MCF 10A (cell line): ENCODE results near the gene FOCAD. TPM values are rescaled to one million over a fixed set of nuclear protein-coding genes. Genes with fewer than 3 reads are reported as not detected.

ENCODE experiments used
- BruUV-seq: library from RNA; stranded (reverse); fragments of 400-500 nt; replicated peaks from 2 replicates; lab custom pipeline; 2021; lab: Mats Ljungman, UMichigan
- CTCF ChIA-PET: fragments of 300-600 bp; sonication (Branson Sonifier 250); formaldehyde crosslinking; extraction: SDS; loops from one replicate; lab custom pipeline; 2021; ENCODE audit warnings: antibody characterized with exemption, inconsistent platforms; lab: Yijun Ruan, JAX
- POLR2A ChIA-PET: fragments of 300-600, 350-650 bp; sonication (Branson Sonifier 250); formaldehyde crosslinking; extraction: SDS; loops from one replicate; lab custom pipeline; 2020; ENCODE audit warnings: antibody characterized with exemption, inconsistent platforms; lab: Yijun Ruan, JAX
- DNase-seq: peaks from one replicate; pipeline ENCODE4 v3.0.0-alpha.2; 2018; ENCODE audit not compliant: unreplicated experiment
- H3K27ac Mint-ChIP-seq: one replicate; pipeline ENCODE4 v1.8.0; 2022; ENCODE audit warnings: mild to moderate bottlenecking, low read depth, mixed read lengths; ENCODE audit not compliant: unreplicated experiment
- H3K27me3 Mint-ChIP-seq: one replicate; pipeline ENCODE4 v1.8.0; 2022; ENCODE audit warnings: mixed read lengths; ENCODE audit not compliant: insufficient read depth, unreplicated experiment
- H3K36me3 Mint-ChIP-seq: one replicate; pipeline ENCODE4 v1.8.0; 2022; ENCODE audit warnings: mild to moderate bottlenecking, moderate library complexity, mixed read lengths; ENCODE audit not compliant: insufficient read depth, unreplicated experiment
- H3K4me1 Mint-ChIP-seq: one replicate; pipeline ENCODE4 v1.8.0; 2022; ENCODE audit warnings: mixed read lengths; ENCODE audit not compliant: insufficient read depth, unreplicated experiment
- H3K4me3 Mint-ChIP-seq: one replicate; pipeline ENCODE4 v1.8.0; 2022; ENCODE audit warnings: mild to moderate bottlenecking, moderate library complexity, mixed read lengths; ENCODE audit not compliant: unreplicated experiment
- H3K9me3 Mint-ChIP-seq: one replicate; pipeline ENCODE4 v1.8.0; 2022; ENCODE audit warnings: mixed read lengths; ENCODE audit not compliant: unreplicated experiment
- CTCF ChIP-seq: fragments of 200-600 bp; IDR thresholded peaks from one replicate; pipeline ENCODE4 v1.8.0; 2022; ENCODE audit warnings: antibody characterized with exemption, mild to moderate bottlenecking; ENCODE audit not compliant: unreplicated experiment
- intact Hi-C: fragments of 100-400 bp; cut with micrococcal nuclease; formaldehyde crosslinking; loops from 2 replicates; pipeline ENCODE4 v1.14.1; 2022
- total RNA-seq: library from RNA; stranded (reverse); gene quantifications from 2 replicates; pipeline ENCODE4 v1.2.3, GENCODE V29; 2022

The FOCAD gene
- total RNA-seq, 1 experiment from 2014 or later, result 20.7 TPM

GRCh38 chr9:20848490-20848889, 164.4 kb downstream of the FOCAD start:
- Mint-ChIP-seq H3K27me3 (no peaks in the 10 kb centered on the region), H3K36me3 (peaks cover 6% of the 10 kb centered on the region), H3K4me3 (no peak overlapping the region), H3K4me1 (no peaks in the 10 kb centered on the region), H3K9me3 (no peaks in the 10 kb centered on the region), H3K27ac (no peak overlapping the region)
- intact Hi-C loops, result no loop called here
- ChIA-PET CTCF (no interaction called here), POLR2A (no interaction called here)
- no peak for DNase-seq
- no peak for TF ChIP-seq CTCF
- BruUV-seq, result no TSS peak

- Mint-ChIP-seq H3K36me3 (no peaks in the 10 kb centered on the region), H3K4me3 (no peak overlapping the region), H3K27ac (no peak overlapping the region), H3K4me1 (no peaks in the 10 kb centered on the region), H3K9me3 (peaks cover 17% of the 10 kb centered on the region), H3K27me3 (no peaks in the 10 kb centered on the region)
- ChIA-PET POLR2A (no interaction called here), CTCF (interaction anchor here (1.0 to 1.2 kb wide), 2 partner anchors 22 to 30 kb away, joined by 3 to 4 read pairs; no protein-coding TSS in a partner anchor)
- intact Hi-C loops, result no loop called here
- no peak for TF ChIP-seq CTCF
- BruUV-seq, result no TSS peak
- DNase-seq, result no peak
Measured at GRCh38 chr9:20853866-20854265, 169.8 kb downstream of the FOCAD start.

GRCh38 chr9:20854444-20854843, 170.4 kb downstream of the FOCAD start:
- Mint-ChIP-seq H3K4me1 (no peaks in the 10 kb centered on the region), H3K9me3 (peaks cover 17% of the 10 kb centered on the region), H3K36me3 (no peaks in the 10 kb centered on the region), H3K27ac (no peak overlapping the region), H3K27me3 (no peaks in the 10 kb centered on the region), H3K4me3 (no peak overlapping the region)
- POLR2A ChIA-PET, result no interaction called here
- intact Hi-C loops, result no loop called here
- CTCF ChIA-PET, result interaction anchor here (1.0 to 1.2 kb wide), 2 partner anchors 21 to 30 kb away, joined by 3 to 4 read pairs; no protein-coding TSS in a partner anchor
- no TSS peak for BruUV-seq
- TF ChIP-seq CTCF, result no peak
- no peak for DNase-seq

- Mint-ChIP-seq H3K27me3 (no peaks in the 10 kb centered on the region), H3K4me3 (no peak overlapping the region), H3K27ac (no peak overlapping the region), H3K36me3 (peaks cover 25% of the 10 kb centered on the region), H3K9me3 (no peaks in the 10 kb centered on the region), H3K4me1 (no peaks in the 10 kb centered on the region)
- BruUV-seq, result no TSS peak
- TF ChIP-seq CTCF, result no peak
- DNase-seq, result no peak
- ChIA-PET POLR2A (no interaction called here), CTCF (interaction anchor here (0.5 kb wide), 1 partner anchor 42 kb away, joined by 6 read pairs; no protein-coding TSS in a partner anchor)
- intact Hi-C loops, result no loop called here
Measured at GRCh38 chr9:20863945-20864344, 179.9 kb downstream of the FOCAD start.
